Fibroblast of lung (primary cell): ENCODE results near the gene EBF4. TPM values are rescaled to one million over a fixed set of nuclear protein-coding genes. Genes with fewer than 3 reads are reported as not detected.
A peak's percentile ranks its signal among the peaks of the same experiment; 100 is the strongest.

ENCODE experiments used
- DNase-seq, 2 donors: peaks; one replicate each; pipeline versions ENCODE4 v3.0.0 to v3.0.0-alpha.2; 2010; ENCODE audit warnings: low read depth in 2 of 2
- H2AFZ ChIP-seq: 2 replicates; pipeline ENCODE4 v1.5.1; 2012; ENCODE audit warnings: low read length, control low read depth, inconsistent platforms
- H3K27ac ChIP-seq: 2 replicates; pipeline ENCODE4 v1.5.1; 2011; ENCODE audit warnings: low read length, control low read depth; ENCODE audit not compliant: insufficient read depth
- H3K27me3 ChIP-seq: 2 replicates; pipeline ENCODE4 v1.5.1; 2011; ENCODE audit warnings: mild to moderate bottlenecking, low read length; ENCODE audit not compliant: control insufficient read depth, insufficient read depth
- H3K36me3 ChIP-seq: 2 replicates; pipeline ENCODE4 v1.5.1; 2011; ENCODE audit warnings: low read length; ENCODE audit not compliant: control insufficient read depth, insufficient read depth
- H3K4me1 ChIP-seq: 2 replicates; pipeline ENCODE4 v1.5.1; 2011; ENCODE audit warnings: low read length; ENCODE audit not compliant: control insufficient read depth, insufficient read depth; ENCODE audit errors: extremely low read depth
- H3K4me2 ChIP-seq: 2 replicates; pipeline ENCODE4 v1.5.1; 2011; ENCODE audit warnings: low read length, control low read depth; ENCODE audit not compliant: insufficient read depth; ENCODE audit errors: extremely low read depth
- H3K4me3 ChIP-seq, 4 experiments: fragments of 200-600 bp in 1 of 4; sonication (generic) in 1 of 4; replicated peaks in 1 of 4; 2 replicates each; pipeline ENCODE4 v1.5.1; 2011 to 2016; ENCODE audit warnings: low read length in 4 of 4, low read depth in 3 of 4, mild to moderate bottlenecking in 3 of 4, control low read depth in 2 of 4, inconsistent platforms in 1 of 4, mixed read lengths in 1 of 4; ENCODE audit not compliant: insufficient read depth in 1 of 4; ENCODE audit errors: control extremely low read depth in 1 of 4
- H3K79me2 ChIP-seq: 2 replicates; pipeline ENCODE4 v1.5.1; 2012; ENCODE audit warnings: mild to moderate bottlenecking, low read length, inconsistent platforms; ENCODE audit not compliant: control insufficient read depth, insufficient read depth
- H3K9ac ChIP-seq: 2 replicates; pipeline ENCODE4 v1.5.1; 2011; ENCODE audit warnings: mild to moderate bottlenecking, low read length, control low read depth; ENCODE audit not compliant: insufficient read depth
- H3K9me3 ChIP-seq: 2 replicates; pipeline ENCODE4 v1.5.1; 2012; ENCODE audit warnings: low read depth, low read length; ENCODE audit not compliant: control insufficient read depth, insufficient read depth
- H4K20me1 ChIP-seq: 2 replicates; pipeline ENCODE4 v1.5.1; 2011; ENCODE audit warnings: low read length; ENCODE audit not compliant: control insufficient read depth, insufficient read depth; ENCODE audit errors: extremely low read depth
- EZH2 ChIP-seq: IDR thresholded peaks from 2 replicates; pipeline ENCODE4 v1.5.1; 2012; ENCODE audit warnings: low read length, control low read depth, mild to moderate bottlenecking; ENCODE audit errors: missing control alignments
- polyA plus RNA-seq, 2 donors: library from polyadenylated mRNA; depleted of rRNA in 1 of 2; stranded (reverse) in 1 of 2; unstranded in 1 of 2; fragments of >200 nt; gene quantifications; 2 replicates each; pipeline ENCODE4 v1.2.1, GENCODE V29; 2011 to 2012; ENCODE audit warnings: missing spikeins in 1 of 2
- total RNA-seq: library from RNA; depleted of rRNA; stranded (reverse); fragments of >200 nt; gene quantifications from 2 replicates; pipeline ENCODE4 v1.2.1, GENCODE V29; 2014
- TF ChIP-seq, protein P1 (sequence below), 2 donors: IDR thresholded peaks in 1 of 2; conservative IDR thresholded peaks in 1 of 2; 1 replicate in 1 of 2; 2 replicates in 1 of 2; pipeline ENCODE4 v1.5.1; 2011 to 2012; ENCODE audit warnings: low read length in 2 of 2, control low read depth in 1 of 2, inconsistent platforms in 1 of 2, low read depth in 1 of 2, mild to moderate bottlenecking in 1 of 2

Gene EBF4
- total and polyA plus RNA-seq, 2 donors (not counting 1 experiment from before 2014, with no cell fraction given), result 0.35 to 0.99 TPM

- Histone ChIP-seq H3K4me2 (peak overlapping the region; percentile 89), H2AFZ (no peak overlapping the region), H3K79me2 (peaks cover 42% of the 10 kb centered on the region), H3K36me3 (peaks cover 37% of the 10 kb centered on the region), H3K9me3 (no peaks in the 10 kb centered on the region), H3K27me3 (no peaks in the 10 kb centered on the region), H3K9ac (peak overlapping the region; percentile 83), H4K20me1 (peaks cover 4% of the 10 kb centered on the region), H3K4me3 (peak overlapping the region; percentile 74 to 100 (median 93)), H3K4me1 (peaks cover 8% of the 10 kb centered on the region), H3K27ac (peak overlapping the region; percentile 79)
- no peak for DNase-seq
- no peak for TF ChIP-seq EZH2
- TF ChIP-seq, protein P1, sequence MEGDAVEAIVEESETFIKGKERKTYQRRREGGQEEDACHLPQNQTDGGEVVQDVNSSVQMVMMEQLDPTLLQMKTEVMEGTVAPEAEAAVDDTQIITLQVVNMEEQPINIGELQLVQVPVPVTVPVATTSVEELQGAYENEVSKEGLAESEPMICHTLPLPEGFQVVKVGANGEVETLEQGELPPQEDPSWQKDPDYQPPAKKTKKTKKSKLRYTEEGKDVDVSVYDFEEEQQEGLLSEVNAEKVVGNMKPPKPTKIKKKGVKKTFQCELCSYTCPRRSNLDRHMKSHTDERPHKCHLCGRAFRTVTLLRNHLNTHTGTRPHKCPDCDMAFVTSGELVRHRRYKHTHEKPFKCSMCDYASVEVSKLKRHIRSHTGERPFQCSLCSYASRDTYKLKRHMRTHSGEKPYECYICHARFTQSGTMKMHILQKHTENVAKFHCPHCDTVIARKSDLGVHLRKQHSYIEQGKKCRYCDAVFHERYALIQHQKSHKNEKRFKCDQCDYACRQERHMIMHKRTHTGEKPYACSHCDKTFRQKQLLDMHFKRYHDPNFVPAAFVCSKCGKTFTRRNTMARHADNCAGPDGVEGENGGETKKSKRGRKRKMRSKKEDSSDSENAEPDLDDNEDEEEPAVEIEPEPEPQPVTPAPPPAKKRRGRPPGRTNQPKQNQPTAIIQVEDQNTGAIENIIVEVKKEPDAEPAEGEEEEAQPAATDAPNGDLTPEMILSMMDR (conservative IDR thresholded peaks at IDR 0.05 in 1 of 2, IDR thresholded peaks at IDR 0.05 in 1 of 2; ENCODE audit: low read depth in 1 of 2, low read length in 2 of 2), result no peak
Observed at GRCh38 chr20:2653556-2654383, 38.8 kb upstream of the EBF4 start.

- TF ChIP-seq, protein P1 (conservative IDR thresholded peaks at IDR 0.05 in 1 of 2, IDR thresholded peaks at IDR 0.05 in 1 of 2; ENCODE audit: low read depth in 1 of 2, low read length in 2 of 2), result no peak
- TF ChIP-seq EZH2, result no peak
- H3K36me3 ChIP-seq, result peaks cover 39% of the 10 kb centered on the region
- H3K79me2 ChIP-seq, result peaks cover 42% of the 10 kb centered on the region
- H3K4me3 ChIP-seq, result peak overlapping the region; percentile 74 to 100 (median 93)
- peak overlapping the region; percentile 29 for H3K27ac ChIP-seq
- H3K4me2 ChIP-seq, result peak overlapping the region; percentile 89
- no peak overlapping the region for H2AFZ ChIP-seq
- peaks cover 8% of the 10 kb centered on the region for H3K4me1 ChIP-seq
- no peaks in the 10 kb centered on the region for H3K27me3 ChIP-seq
- H3K9ac ChIP-seq, result no peak overlapping the region
- peaks cover 4% of the 10 kb centered on the region for H4K20me1 ChIP-seq
- DNase-seq, result no peak
- no peaks in the 10 kb centered on the region for H3K9me3 ChIP-seq
Observed at GRCh38 chr20:2654384-2654822, 38.2 kb upstream of the EBF4 start.

- Histone ChIP-seq H3K4me1 (peaks cover 8% of the 10 kb centered on the region), H3K27me3 (no peaks in the 10 kb centered on the region), H3K4me2 (peak overlapping the region; percentile 89), H4K20me1 (peaks cover 4% of the 10 kb centered on the region), H3K9ac (no peak overlapping the region), H2AFZ (no peak overlapping the region), H3K36me3 (peaks cover 39% of the 10 kb centered on the region), H3K9me3 (no peaks in the 10 kb centered on the region), H3K4me3 (peak overlapping the region in 2 of 4 experiments; percentile 74 to 96), H3K79me2 (peaks cover 42% of the 10 kb centered on the region), H3K27ac (peak overlapping the region; percentile 29)
- no peak for DNase-seq
- TF ChIP-seq, protein P1 (conservative IDR thresholded peaks at IDR 0.05 in 1 of 2, IDR thresholded peaks at IDR 0.05 in 1 of 2; ENCODE audit: low read depth in 1 of 2, low read length in 2 of 2), result no peak
- no peak for TF ChIP-seq EZH2
Observed at GRCh38 chr20:2654831-2655230, 37.7 kb upstream of the EBF4 start.
